Stimulated activated CD4-positive, alpha-beta T cell treated with anti-CD3 and anti-CD28 coated beads, TNF-alpha, amount 100 ng/mL, for 1 hour (primary cell): ENCODE data around the gene XRN2.
"Not testable (repeated sequence)": the region's sequence is repeated elsewhere in the genome, so short reads cannot be mapped to it uniquely, and the experiment has no call there.

Source experiments
- DNase-seq, 3 donors: peaks; one replicate each; pipeline ENCODE4 v3.0.0-alpha.2; 2020; ENCODE audit warnings: low read depth in 3 of 3, low spot score in 1 of 3

XRN2 gene

DNA sequence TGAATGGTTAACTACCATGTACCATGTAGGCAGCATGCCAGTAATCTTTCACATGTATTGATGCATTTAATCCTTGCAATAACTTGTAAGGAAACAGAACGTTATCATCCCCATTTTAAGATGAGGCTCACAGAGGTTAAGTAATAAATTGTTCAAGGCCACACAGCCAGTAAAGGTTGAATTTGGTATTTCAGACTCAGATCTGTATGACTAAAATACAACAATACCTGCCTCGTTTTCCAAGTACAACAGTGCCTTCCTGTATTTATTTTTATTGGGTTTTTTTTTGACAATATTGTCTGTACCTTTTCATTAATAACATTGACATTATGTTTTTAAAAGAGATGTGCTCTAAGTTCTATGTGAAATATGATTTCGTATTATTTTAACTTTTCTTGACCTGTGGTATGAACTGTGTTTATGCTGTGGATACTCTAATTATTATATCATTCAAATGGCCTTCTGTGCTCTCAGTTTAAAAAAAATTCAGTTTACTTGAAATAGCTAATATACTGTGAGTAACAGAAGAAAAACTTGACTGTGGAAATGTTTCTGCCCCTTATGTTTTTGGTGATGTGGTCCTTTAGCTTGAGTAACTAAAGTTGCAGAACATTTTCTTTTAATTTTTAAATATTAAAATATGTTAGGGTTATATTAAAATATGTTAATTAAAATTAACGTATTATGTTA lies 39.7 kb downstream of the XRN2 start:
- DNase-seq, result no peak

DNA sequence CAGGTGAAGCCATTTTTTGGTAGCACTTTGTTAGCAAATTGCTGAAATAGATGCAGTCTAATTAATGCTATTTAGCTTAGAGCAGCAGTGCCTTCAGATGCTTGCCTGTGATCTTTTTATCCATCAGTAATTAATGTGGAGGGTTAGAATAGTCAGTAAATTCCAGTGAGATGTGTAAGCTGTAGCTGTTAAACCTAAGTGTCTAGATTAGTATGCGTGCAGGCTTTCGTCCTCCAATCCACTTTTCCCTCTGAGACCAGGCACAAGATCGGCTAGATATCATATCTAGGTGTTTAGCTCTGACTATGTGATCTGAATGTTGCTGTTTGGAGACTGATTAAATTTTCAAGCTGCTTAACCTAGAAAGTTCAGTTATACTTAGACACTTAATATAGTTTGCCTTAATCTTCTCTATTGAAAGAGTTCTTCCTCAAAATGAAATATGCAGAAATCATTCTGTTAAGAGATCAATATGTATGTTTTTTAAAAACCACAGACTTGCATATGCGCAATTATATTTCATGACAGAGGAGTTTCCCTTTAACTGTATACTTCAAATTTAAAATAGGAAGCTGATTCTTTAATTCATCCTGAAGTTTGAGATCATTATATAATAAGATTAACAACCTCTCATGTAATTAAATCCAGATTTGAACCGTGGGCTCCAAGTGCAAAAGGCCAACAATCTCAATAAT lies 41.2 kb downstream of the XRN2 start:
- no peak for DNase-seq

DNA sequence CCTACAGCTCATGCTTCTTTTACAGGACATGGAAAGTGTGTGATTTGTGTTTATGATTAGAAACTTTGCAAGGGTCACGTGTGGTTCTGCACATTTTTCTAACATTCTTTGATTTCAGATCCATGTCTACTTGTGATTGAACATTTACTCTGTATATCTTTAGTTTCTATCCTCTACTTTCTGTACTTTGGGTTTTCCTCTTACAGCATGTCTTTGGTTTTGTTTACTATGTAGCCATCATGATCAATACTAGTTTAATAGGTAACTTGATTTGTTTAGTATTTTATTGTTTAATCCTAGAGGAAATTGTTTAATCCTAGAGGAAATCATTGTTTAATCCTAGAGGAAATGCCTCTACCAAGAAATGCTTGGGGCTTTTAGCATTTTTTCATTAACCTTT lies 41.8 kb downstream of the XRN2 start:
- no peak for DNase-seq

DNA sequence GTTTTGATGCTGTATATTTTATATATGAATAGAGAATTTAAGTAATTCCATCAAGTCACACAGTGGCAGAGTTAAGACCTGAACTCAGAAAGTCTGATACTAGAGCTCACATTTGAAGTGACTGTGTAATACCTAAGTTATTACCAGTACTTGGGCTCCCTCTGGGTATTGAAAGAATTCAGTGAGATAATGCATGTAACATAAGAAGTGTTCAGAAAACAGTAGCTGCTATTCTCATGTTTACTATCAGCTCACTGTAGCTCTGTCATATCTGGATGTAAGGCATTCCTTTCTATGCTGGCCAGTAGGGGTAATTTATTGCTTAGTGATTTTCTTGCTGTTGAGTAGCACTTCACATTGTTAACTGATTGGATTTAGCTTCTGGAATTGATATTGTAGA lies 49.6 kb downstream of the XRN2 start:
- no peak for DNase-seq

DNA sequence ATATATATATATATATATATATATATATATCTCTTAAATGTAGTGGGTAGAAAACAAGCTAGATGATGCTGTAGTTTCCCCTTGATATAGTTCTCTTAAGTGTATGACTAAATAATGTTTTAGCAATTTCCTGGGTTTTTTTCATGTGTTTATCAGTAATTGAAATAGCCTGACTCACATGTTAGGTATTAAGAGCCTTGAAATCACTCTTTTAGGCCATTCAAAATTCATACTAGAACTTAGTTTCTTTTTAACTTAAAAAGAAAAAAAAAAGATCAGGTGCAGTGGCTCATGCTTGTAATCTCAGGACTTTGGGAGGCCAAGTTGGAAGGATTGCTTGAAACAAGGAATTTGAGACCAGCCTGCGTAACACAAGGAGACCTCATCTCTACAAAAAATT lies 50.1 kb downstream of the XRN2 start:
- DNase-seq, result no peak

DNA sequence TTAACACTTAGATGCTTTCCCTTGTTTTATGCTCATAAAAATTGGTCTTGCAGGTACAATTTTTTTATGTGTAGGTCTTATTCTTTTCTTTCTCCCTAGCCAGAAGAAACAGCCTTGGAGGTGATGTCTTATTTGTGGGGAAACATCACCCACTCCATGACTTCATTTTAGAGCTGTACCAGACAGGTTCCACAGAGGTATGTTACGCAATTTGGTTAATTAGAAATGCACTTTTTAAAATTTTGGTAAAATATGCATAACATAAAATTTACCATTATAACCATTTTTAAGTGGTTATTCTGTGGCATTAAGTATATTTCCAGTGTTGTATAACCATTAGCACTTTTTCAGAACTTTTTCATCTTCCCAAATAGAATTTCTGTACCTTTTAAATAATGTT lies 52.9 kb downstream of the XRN2 start:
- DNase-seq, result no peak

DNA sequence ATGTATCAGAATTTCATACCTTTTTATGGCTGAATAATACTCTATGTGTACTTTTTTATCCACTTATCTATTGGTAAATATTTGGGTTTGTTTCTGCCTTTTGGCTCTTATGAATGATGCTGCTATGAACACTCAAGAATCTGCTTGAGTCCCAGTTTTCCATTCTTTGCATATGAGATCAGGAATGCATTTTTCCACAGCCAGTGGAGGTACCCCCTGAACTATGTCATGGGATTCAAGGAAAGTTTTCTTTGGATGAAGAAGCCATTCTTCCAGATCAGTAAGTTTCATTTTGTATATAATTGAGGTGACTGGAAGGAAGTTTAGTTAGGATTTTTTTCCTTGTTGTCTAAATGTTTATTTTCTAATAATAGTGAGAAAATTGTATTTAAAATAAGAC lies 53.3 kb downstream of the XRN2 start:
- DNase-seq, result no peak

DNA sequence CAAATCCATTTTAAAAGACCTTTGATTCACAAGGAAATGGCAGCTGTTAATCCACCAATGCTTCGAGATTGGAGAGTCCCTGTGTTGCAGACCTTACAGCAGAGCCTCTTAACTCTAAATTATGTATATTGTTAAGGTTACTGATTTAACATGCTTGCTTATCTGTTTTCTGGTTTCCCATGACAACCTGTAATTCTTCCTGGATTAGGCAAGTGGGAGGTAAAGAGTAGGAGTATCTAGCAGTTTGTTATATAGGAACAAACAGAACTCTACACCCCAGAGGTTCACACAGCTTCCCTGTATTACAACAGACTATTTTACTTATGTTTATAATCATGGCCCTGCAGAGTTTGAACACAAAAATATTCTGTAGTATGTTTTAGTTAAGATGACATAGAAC lies 54.7 kb downstream of the XRN2 start:
- no peak for DNase-seq

DNA sequence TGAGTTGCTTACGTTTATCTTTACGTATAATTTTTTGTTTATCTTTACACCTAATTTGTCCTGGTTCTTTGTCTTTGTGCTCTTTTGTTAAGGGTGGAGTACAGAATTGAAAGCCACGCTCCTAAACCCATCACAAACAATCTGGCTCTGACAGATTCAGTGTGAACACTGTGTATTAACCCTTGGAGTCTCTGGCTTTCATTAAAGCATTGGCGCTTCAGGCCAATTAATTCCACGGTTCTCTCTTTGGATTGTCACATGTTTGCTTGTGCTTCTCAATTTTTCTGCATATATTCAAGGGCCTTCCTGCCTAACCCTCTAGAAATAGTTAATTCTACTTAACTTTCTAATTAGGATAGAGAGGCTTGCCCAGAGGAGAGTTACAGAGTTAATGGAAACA lies 55.6 kb downstream of the XRN2 start:
- no peak for DNase-seq

DNA sequence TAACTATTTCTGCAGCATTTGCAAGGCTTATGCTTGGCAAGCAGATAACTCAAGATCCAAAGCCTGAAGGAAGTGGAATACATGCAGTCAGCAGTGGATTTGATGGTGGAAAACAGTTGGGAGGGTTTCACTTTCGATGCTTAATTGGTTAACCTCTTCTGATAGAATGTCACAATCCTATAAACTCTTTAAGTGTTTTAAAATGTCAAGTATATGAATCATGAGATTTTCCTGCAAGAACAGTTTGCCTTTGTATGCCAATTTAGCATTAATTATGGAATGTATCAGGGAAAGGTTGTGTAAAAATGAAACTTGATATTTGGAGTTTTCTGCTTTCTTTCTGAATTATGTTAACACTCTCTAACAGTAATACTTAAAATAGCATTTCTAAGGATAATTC lies 57.6 kb downstream of the XRN2 start:
- no peak for DNase-seq

DNA sequence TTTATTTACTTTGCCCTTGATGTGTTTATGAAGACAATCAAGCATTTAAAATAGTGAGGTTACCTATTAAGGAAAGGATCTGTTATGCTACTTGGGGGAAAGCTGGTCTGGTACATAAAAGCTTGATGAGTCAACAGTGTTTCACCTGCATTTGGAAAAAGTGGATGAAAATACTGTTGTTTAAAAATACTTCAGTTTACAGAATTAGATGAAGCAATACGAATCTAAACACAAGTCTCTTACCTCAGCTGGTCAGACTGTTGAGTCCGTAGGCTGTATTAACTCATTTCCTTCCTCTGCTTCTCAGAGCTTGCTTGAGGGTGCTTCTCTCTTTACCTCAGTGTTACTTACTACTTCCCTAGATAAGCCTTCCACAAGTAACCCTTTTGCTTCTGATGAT lies 58.1 kb downstream of the XRN2 start:
- no peak for DNase-seq

DNA sequence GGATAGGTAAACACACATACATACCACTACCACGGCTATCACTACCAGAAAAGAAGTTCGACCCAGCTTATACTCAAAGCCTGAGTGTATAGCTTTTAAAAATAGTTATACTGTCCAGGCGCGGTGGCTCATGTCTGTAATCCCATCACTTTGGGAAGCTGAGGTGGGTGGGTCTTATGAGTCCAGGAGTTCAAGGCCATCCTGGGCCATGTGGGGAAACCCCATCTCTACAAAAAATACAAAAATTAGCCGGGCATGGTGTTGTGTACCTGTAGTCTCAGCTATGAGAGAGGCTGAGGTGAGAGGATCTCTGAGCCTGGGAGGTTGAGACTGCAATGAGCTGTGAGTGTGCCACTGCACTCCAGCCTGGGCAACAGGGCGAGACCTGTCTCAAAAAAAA lies 61.3 kb downstream of the XRN2 start:
- DNase-seq, result no peak

DNA sequence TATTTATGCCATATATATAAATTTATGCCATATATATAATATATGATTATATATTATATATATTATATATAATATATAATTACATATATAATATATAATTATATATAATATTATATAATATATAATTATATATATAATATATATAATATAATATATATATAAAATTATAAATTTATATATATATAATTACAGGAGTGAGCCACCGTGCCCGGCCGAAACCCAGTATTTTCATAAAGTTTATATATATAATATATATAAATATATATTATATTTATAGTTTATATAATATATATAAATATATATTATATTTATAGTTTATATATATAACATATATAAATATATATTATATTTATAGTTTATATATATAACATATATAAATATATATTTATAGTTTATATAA lies 62.6 kb downstream of the XRN2 start:
- no peak for DNase-seq

DNA sequence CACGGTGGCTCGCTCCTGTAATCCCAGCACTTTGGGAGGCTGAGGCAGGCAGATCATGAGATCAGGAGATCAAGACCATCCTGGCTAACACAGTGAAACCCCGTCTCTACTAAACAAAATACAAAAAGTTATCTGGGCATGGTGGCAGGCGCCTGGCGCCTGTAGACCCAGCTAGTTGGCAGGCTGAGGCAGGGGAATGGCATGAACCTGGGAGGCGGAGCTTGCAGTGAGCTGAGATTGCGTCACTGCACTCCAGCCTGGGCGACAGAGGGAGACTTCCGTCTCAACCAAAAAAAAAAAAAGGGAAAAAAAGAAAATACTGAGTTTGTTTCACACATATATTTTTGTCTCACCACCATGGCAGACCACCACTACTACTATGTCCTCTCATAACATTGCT lies 63.1 kb downstream of the XRN2 start:
- DNase-seq, result not testable (repeated sequence)

DNA sequence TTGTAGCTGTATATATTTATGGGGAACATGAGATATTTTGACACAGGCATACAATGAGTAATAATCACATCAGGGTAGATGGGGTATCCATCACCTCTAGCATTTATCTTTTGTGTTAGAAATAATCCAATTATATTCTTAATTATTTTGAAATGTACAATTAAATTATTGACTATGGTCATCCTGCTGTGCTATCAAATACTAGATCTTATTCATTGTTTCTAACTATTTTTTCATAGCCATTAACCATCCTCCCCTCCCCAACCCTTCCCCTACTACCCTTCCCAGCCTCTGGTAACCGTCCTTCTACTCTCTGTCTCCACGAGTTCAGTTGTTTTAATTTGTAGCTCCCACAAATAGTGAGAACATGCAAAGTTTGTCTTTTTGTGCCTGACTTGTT lies 65.7 kb downstream of the XRN2 start:
- no peak for DNase-seq

DNA sequence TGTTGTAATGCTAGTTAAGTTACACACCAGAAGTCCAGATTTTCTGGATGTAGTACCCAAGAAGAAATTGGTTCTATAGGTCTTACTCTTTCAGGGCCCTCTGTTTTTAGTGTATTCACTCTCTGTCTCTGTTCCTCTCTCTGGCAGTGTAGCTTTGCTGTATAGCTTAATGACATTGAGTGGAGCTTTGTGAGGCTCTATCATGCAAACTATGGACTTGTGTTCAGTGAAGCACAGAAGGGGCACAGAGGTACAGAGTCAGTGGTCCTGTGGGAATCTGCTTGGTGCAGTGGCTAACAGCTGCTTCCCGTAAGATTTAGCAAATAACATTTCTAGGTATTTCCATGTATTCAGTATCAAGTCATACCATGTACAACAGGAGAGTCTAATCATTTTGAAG lies 68.1 kb downstream of the XRN2 start:
- DNase-seq, result no peak

DNA sequence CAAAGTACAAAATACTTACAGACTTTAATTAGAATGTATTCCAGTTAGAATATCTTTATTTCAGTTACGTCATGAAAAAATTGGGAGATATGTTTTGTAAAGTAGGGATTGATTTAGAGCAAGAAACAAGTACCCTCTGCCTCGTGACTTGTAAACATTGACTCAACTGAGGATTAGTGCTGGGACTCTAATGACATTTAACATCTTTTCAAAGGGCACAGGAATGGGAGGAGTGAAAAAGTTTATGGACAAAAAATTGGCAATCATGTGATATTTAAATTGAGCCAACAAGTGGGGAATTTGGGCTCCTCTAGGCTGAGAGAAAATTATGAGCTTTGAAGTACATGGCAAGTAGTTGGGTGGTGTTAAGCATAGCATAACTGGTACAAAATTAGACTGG lies 68.9 kb downstream of the XRN2 start:
- no peak for DNase-seq

DNA sequence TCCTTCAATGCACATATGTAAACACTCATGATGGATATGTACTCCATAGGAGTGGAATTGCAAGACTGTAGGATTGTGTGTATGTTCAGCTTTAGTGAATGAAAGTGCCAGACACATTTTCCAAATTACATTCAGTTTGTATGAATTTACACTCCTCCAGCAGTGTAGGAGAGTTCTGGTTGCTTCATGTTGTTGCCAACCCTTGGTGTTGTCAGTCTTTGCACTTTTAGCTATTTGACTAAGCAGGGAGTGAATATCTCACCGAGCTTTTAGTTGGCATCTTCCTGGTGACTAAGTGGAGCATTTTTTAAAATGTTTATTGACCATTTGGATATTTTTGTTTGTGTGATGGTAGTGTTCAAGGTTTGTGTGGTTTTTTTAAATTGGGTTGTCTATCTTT lies 70.3 kb downstream of the XRN2 start:
- no peak for DNase-seq

DNA sequence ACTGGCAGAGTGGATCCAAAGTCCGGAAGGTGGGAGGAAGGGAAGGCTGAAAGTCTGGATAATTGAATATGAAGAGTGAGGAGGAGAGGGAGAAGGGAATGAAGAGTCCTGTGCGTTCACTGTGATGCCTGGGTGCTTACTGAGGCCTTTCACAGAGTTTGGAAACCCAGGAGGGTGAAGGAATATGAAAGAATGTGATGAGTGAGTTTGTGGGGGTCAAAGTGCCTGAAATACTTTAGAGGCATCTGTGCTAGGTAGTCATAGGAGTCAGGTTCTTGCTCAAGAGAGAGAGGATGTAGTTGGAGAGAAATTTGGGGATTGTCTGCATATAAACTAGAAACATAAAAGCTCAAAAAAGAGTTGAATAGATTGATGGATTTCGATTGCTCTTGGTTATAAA lies 73.5 kb downstream of the XRN2 start:
- DNase-seq, result no peak

DNA sequence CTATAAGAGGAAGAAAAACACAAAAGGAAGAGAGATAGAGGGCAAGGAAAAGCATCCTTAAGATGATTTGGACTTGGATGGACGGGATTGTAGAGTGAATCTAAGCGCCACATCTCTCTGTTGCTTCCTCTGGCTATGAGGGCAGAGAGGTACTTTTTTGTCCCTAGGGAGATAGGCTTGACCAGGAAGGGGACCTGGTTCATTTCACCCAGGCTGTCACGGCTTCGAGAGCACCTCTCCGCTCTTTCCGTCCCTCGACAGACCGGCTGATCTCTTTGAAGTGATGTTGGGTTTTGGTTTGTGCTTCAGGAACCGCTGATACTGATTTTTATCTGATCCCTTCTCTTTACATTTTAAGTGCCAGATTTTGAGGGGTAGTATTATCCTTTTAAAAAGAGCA lies 74.6 kb downstream of the XRN2 start:
- no peak for DNase-seq

DNA sequence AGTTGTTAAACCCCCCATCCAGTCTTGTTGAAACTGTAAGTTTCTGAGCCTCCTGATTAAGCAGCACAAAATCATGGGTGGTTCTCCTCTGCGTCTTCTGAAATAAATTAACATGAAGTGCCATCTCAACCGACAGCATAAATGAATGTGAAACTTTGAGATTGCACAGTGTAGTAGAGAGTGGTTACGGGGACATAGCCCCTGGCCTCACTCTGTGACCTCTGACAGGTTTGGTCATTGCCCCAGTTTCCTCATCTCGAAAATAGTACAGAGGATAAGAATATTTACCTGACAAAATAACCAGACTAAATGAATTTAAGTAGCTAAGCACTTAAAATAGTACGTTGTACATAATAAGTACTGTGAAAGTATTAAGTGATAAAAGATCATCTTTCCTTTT lies 75.1 kb downstream of the XRN2 start:
- DNase-seq, result no peak

DNA sequence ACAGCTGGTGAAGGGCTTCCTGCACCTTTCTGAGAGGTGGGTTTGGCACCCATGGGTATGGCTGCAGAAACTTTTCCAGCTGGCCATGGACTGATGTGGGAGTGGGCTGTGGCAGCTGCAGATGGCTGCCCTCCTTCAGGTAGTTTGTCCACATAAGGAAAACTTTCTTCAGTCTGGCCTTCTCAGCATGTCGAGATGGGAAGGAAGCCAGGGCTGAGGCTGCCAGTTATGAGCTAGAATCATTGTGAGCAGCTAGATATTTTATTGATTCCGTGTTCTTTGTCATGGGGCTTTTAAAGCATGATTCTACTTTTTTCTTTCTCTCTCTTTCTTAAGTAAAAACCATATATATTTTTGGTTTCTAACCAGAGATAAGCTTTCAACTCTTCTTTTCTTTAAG lies 77.6 kb downstream of the XRN2 start:
- no peak for DNase-seq

DNA sequence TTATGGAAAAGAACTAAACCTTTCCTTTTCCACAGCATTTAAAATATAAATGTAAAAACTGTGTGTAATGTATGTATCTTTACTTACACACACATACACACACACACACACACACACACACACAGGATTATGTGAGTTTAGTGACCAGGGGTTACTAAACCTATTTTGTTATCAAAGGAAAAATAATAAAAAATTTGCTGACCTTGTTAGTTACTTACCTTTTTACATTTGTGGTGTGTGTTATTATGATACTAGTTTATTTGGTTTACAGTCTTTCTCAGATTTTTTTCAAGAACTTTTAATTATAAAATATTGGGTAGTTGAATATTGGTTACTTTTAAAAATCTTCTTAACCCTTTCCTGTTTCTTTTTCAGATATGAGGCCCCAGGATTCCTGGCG lies 78.5 kb downstream of the XRN2 start:
- DNase-seq, result no peak
